Measurements from ENCODE around the gene RBMS1.

DNA sequence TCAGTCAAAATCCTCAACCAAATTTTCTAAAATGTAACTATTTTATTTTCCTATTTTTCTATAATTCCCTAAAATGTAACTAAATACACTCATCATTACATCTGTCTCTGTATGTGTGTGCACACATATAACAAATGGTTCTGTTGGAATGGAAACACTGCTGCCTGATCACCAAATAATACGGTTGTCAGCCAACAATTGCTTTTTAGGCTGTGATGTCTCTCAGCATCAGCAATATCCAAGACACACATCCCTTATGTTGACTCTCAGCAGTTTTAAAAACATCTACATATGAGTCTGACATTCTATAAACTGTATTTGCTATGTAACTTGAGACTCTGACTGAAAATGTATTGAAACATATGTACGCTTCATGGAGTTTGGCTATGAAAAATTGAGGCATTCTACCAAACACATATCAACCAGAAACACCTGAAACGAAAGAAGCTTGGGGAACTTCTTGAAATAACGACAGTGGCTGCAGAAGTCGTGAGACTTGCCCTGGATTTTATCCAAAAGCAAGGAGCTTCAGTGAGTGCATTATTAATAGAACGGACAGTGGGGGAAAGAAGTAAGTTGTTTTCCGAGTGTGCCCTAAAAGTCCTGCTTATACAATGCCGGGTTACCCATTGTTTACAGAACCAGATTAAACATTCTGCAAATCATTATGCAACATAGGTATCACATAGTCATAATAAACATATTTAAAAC is 183.3 kb downstream of the RBMS1 start:
- TF ChIP-seq, protein P1, sequence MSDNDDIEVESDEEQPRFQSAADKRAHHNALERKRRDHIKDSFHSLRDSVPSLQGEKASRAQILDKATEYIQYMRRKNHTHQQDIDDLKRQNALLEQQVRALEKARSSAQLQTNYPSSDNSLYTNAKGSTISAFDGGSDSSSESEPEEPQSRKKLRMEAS (IDR thresholded peaks at IDR 0.05), result no peak
- TF ChIP-seq, protein P2, sequence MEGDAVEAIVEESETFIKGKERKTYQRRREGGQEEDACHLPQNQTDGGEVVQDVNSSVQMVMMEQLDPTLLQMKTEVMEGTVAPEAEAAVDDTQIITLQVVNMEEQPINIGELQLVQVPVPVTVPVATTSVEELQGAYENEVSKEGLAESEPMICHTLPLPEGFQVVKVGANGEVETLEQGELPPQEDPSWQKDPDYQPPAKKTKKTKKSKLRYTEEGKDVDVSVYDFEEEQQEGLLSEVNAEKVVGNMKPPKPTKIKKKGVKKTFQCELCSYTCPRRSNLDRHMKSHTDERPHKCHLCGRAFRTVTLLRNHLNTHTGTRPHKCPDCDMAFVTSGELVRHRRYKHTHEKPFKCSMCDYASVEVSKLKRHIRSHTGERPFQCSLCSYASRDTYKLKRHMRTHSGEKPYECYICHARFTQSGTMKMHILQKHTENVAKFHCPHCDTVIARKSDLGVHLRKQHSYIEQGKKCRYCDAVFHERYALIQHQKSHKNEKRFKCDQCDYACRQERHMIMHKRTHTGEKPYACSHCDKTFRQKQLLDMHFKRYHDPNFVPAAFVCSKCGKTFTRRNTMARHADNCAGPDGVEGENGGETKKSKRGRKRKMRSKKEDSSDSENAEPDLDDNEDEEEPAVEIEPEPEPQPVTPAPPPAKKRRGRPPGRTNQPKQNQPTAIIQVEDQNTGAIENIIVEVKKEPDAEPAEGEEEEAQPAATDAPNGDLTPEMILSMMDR (IDR thresholded peaks at IDR 0.05; ENCODE audit: low read depth, low read length, missing input control), result no peak
- TF ChIP-seq, protein P3, sequence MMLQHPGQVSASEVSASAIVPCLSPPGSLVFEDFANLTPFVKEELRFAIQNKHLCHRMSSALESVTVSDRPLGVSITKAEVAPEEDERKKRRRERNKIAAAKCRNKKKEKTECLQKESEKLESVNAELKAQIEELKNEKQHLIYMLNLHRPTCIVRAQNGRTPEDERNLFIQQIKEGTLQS (IDR thresholded peaks at IDR 0.05), result no peak
- TF ChIP-seq HNF4G (IDR thresholded peaks at IDR 0.05) (no peak), SP1 (IDR thresholded peaks at IDR 0.05) (no peak), RAD21 (IDR thresholded peaks at IDR 0.05) (no peak), YY1 (IDR thresholded peaks at IDR 0.05) (no peak), JUND (IDR thresholded peaks at IDR 0.05) (no peak)
- TF ChIP-seq, protein P4, sequence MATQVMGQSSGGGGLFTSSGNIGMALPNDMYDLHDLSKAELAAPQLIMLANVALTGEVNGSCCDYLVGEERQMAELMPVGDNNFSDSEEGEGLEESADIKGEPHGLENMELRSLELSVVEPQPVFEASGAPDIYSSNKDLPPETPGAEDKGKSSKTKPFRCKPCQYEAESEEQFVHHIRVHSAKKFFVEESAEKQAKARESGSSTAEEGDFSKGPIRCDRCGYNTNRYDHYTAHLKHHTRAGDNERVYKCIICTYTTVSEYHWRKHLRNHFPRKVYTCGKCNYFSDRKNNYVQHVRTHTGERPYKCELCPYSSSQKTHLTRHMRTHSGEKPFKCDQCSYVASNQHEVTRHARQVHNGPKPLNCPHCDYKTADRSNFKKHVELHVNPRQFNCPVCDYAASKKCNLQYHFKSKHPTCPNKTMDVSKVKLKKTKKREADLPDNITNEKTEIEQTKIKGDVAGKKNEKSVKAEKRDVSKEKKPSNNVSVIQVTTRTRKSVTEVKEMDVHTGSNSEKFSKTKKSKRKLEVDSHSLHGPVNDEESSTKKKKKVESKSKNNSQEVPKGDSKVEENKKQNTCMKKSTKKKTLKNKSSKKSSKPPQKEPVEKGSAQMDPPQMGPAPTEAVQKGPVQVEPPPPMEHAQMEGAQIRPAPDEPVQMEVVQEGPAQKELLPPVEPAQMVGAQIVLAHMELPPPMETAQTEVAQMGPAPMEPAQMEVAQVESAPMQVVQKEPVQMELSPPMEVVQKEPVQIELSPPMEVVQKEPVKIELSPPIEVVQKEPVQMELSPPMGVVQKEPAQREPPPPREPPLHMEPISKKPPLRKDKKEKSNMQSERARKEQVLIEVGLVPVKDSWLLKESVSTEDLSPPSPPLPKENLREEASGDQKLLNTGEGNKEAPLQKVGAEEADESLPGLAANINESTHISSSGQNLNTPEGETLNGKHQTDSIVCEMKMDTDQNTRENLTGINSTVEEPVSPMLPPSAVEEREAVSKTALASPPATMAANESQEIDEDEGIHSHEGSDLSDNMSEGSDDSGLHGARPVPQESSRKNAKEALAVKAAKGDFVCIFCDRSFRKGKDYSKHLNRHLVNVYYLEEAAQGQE (IDR thresholded peaks at IDR 0.05), result no peak
